Sigmoid colon (tissue), 7 donors: Measurements from ENCODE around the gene LRPPRC. TPM values are rescaled to one million over a fixed set of nuclear protein-coding genes. Genes with fewer than 3 reads are reported as not detected.

Experiments
- DNase-seq: peaks from one replicate; pipeline ENCODE4 v3.0.0-alpha.2; 2019
- H3K27ac ChIP-seq, 4 donors: fragments of 200-600 bp; sonication (generic); one replicate each; pipeline ENCODE4 v1.5.1; 2016 to 2019; ENCODE audit warnings: mild to moderate bottlenecking in 1 of 4
- H3K27me3 ChIP-seq, 3 donors: fragments of 200-600 bp; sonication (generic); one replicate each; pipeline ENCODE4 v1.5.1; 2019; ENCODE audit warnings: mild to moderate bottlenecking in 1 of 3
- H3K36me3 ChIP-seq, 4 donors: fragments of 200-600 bp; sonication (generic); one replicate each; pipeline ENCODE4 v1.5.1; 2016 to 2019
- H3K4me1 ChIP-seq, 4 donors: fragments of 200-600 bp; sonication (generic); one replicate each; pipeline ENCODE4 v1.5.1; 2017 to 2019
- H3K4me3 ChIP-seq, 4 donors: fragments of 200-600 bp; sonication (generic); one replicate each; pipeline ENCODE4 v1.5.1; 2017 to 2019; ENCODE audit warnings: mild to moderate bottlenecking in 2 of 4, moderate library complexity in 1 of 4
- H3K9me3 ChIP-seq, 4 donors: fragments of 200-600 bp in 3 of 4; sonication (generic) in 3 of 4; one replicate each; pipeline versions ENCODE4 v1.5.1 to v1.6.1; 2013 to 2019
- CTCF ChIP-seq, 4 experiments: fragments of 450-650 bp in 3 of 4; fragments of 200-600 bp in 1 of 4; IDR thresholded peaks; one replicate each; pipeline ENCODE4 v1.5.1; 2016 to 2019; ENCODE audit warnings: antibody characterized with exemption in 4 of 4, mild to moderate bottlenecking in 3 of 4, moderate library complexity in 2 of 4
- EP300 ChIP-seq, 4 donors: sonication (generic); formaldehyde crosslinking; IDR thresholded peaks; one replicate each; pipeline ENCODE4 v1.6.1; 2017; ENCODE audit warnings: antibody characterized with exemption in 4 of 4
- POLR2A ChIP-seq, 2 donors: fragments of 450-650 bp; IDR thresholded peaks; one replicate each; pipeline ENCODE4 v1.6.1; 2016; ENCODE audit warnings: antibody characterized with exemption in 2 of 2, mild to moderate bottlenecking in 2 of 2, moderate library complexity in 2 of 2
- POLR2AphosphoS5 ChIP-seq, 4 donors: sonication (generic); formaldehyde crosslinking; IDR thresholded peaks; one replicate each; pipeline ENCODE4 v1.6.1; 2017; ENCODE audit warnings: antibody characterized with exemption in 4 of 4
- WGBS, 2 donors: extraction: QIAGEN DNeasy Blood & Tissue Kit; methylation state at CpG; one replicate each; pipeline ENCODE4 v1.1.7; 2013; 5-methylcytosine and 5-hydroxymethylcytosine counted together
- intact Hi-C: fragments of 100-400 bp; cut with DNase I; formaldehyde crosslinking; loops from one replicate; pipeline ENCODE4 v1.15.1; 2023
- polyA plus RNA-seq, 3 donors: library from polyadenylated mRNA; stranded (reverse); fragments of 200-250 nt; gene quantifications; one replicate each; pipeline ENCODE4 v1.2.3, GENCODE V29; 2013
- total RNA-seq, 4 donors: library from RNA; depleted of rRNA; stranded (reverse); fragments of >200 nt; gene quantifications; one replicate each; pipeline ENCODE4 v1.1.0, GENCODE V29; 2016
- donor health status: healthy with polysubstance abuse.
- donor health status: Bipolar disorder and iron deficiency.
- donor health status: healthy.

The LRPPRC gene
- 10 to 100 TPM; 49.7 to 65.7 (median 55.8) TPM for total RNA-seq
- polyA plus RNA-seq: 10 to 100 TPM; 22.2 to 48.8 (median 24.0) TPM

- Histone ChIP-seq H3K4me3 (peak within 1 kb of the TSS; percentile 81 to 100 (median 98)), H3K9me3 (no peaks in the 10 kb centered on the region), H3K27me3 (no peaks in the 10 kb centered on the region), H3K4me1 (peaks cover 0 to 31% (median 25%) of the 10 kb centered on the region in 4 donors), H3K27ac (peak within 1 kb of the TSS; percentile 85 to 90 (median 88)), H3K36me3 (peaks cover 0 to 7% (median 6%) of the 10 kb centered on the region in 4 donors)
- intact Hi-C loops: loop anchor here (2.0 to 5.0 kb wide), 3 partner anchors 173 to 399 kb away; partner anchors contain the start of genes CAMKMT, PPM1B, PREPL and THADA
- peak; percentile 69 to 97 (median 82) for TF ChIP-seq POLR2AphosphoS5 (IDR thresholded peaks at IDR 0.05)
- TF ChIP-seq CTCF (IDR thresholded peaks at IDR 0.05): no peak
- TF ChIP-seq POLR2A (IDR thresholded peaks at IDR 0.05): peak; percentile 45 to 70
- TF ChIP-seq EP300 (IDR thresholded peaks at IDR 0.05): peak in 1 of 4 donors; percentile 35
- peak; percentile 98 for DNase-seq
- 0% methylated on average over 64 of the region's 64 CpGs for WGBS, 2 donors
Observed at GRCh38 chr2:43995733-43996533, at the start of gene LRPPRC. TSS of gene LRPPRC (minus strand) at chr2:43995989. CDS start at chr2:43995947, 42 bp downstream.

GRCh38 chr2:44045061-44045460 is 49.3 kb upstream of the LRPPRC start:
- Histone ChIP-seq H3K36me3 (no peaks in the 10 kb centered on the region), H3K27me3 (no peaks in the 10 kb centered on the region), H3K9me3 (no peaks in the 10 kb centered on the region), H3K4me1 (peaks cover 0 to 6% (median 0%) of the 10 kb centered on the region in 4 donors), H3K4me3 (no peak overlapping the region), H3K27ac (no peak overlapping the region)
- intact Hi-C loops: loop anchor here (2.0 to 10.0 kb wide), 2 partner anchors 430 to 910 kb away; no protein-coding TSS in a partner anchor
- TF ChIP-seq POLR2AphosphoS5 (IDR thresholded peaks at IDR 0.05): no peak
- no peak for TF ChIP-seq EP300 (IDR thresholded peaks at IDR 0.05)
- TF ChIP-seq POLR2A (IDR thresholded peaks at IDR 0.05): no peak
- no peak for TF ChIP-seq CTCF (IDR thresholded peaks at IDR 0.05)
- DNase-seq: no peak
- WGBS, 2 donors: 81 to 84% methylated on average over 3 of the region's 3 CpGs

- TF ChIP-seq POLR2AphosphoS5 (IDR thresholded peaks at IDR 0.05) (no peak), EP300 (IDR thresholded peaks at IDR 0.05) (no peak), CTCF (IDR thresholded peaks at IDR 0.05) (peak; percentile 47 to 80 (median 70))
- intact Hi-C loops: loop anchor here (2.0 to 10.0 kb wide), 3 partner anchors 248 to 910 kb away; no protein-coding TSS in a partner anchor
- WGBS, 2 donors: 2 to 4% methylated on average over 10 of the region's 10 CpGs
- no peaks in the 10 kb centered on the region for H3K27me3 ChIP-seq
- H3K4me3 ChIP-seq: no peak overlapping the region
- peaks cover 0 to 6% (median 0%) of the 10 kb centered on the region in 4 donors for H3K4me1 ChIP-seq
- H3K36me3 ChIP-seq: no peaks in the 10 kb centered on the region
- no peak overlapping the region for H3K27ac ChIP-seq
- H3K9me3 ChIP-seq: no peaks in the 10 kb centered on the region
- DNase-seq: peak; percentile 87
Observed at GRCh38 chr2:44044281-44044720, 48.5 kb upstream of the LRPPRC start.

- Histone ChIP-seq H3K27me3 (no peaks in the 10 kb centered on the region), H3K36me3 (no peaks in the 10 kb centered on the region), H3K4me3 (no peak overlapping the region), H3K9me3 (no peaks in the 10 kb centered on the region), H3K27ac (no peak overlapping the region), H3K4me1 (peaks cover 0 to 6% (median 0%) of the 10 kb centered on the region in 4 donors)
- no peak for TF ChIP-seq POLR2A (IDR thresholded peaks at IDR 0.05)
- TF ChIP-seq CTCF (IDR thresholded peaks at IDR 0.05): no peak
- no peak for TF ChIP-seq POLR2AphosphoS5 (IDR thresholded peaks at IDR 0.05)
- no peak for TF ChIP-seq EP300 (IDR thresholded peaks at IDR 0.05)
- DNase-seq: no peak
- WGBS, 2 donors: 88 to 91% methylated on average over 3 of the region's 3 CpGs
- intact Hi-C loops: loop anchor here (5.0 to 10.0 kb wide), 2 partner anchors 252 to 434 kb away; no protein-coding TSS in a partner anchor
Observed at GRCh38 chr2:44040365-44040764, 44.6 kb upstream of the LRPPRC start.
